Panc1 (cell line): Measurements from ENCODE around the gene MECR.

Experiments
- CTCF ChIP-seq: fragments of 450-650 bp; IDR thresholded peaks from 2 replicates; pipeline ENCODE4 v1.5.1; 2017; ENCODE audit warnings: mild to moderate bottlenecking
- SIN3A ChIP-seq: IDR thresholded peaks from 2 replicates; pipeline ENCODE4 v1.6.1; 2012; ENCODE audit warnings: low read depth, mild to moderate bottlenecking, low read length, moderate library complexity, borderline replicate concordance; ENCODE audit not compliant: insufficient read depth

GRCh38 chr1:29270929-29271521 lies 40.3 kb upstream of the MECR start:
- TF ChIP-seq CTCF, result no peak
- no peak for TF ChIP-seq SIN3A
